8988T (cell line): Measurements from ENCODE around the gene FBXL5.

Source experiments
- DNase-seq: peaks from one replicate; pipeline ENCODE4 v3.0.0; 2011

The FBXL5 gene

GRCh38 chr4:15675356-15675755 is 20.2 kb upstream of the FBXL5 start:
- DNase-seq = no peak

- DNase-seq = no peak
Measured at GRCh38 chr4:15674926-15675325, 19.8 kb upstream of the FBXL5 start.

- DNase-seq = no peak
Measured at GRCh38 chr4:15674046-15674445, 18.9 kb upstream of the FBXL5 start.

GRCh38 chr4:15673337-15673736 is 18.2 kb upstream of the FBXL5 start:
- no peak for DNase-seq

- no peak for DNase-seq
Measured at GRCh38 chr4:15672101-15672500, 16.9 kb upstream of the FBXL5 start.

- DNase-seq = no peak
Measured at GRCh38 chr4:15670576-15670975, 15.4 kb upstream of the FBXL5 start.

GRCh38 chr4:15668566-15669435 is 13.6 kb upstream of the FBXL5 start:
- no peak for DNase-seq

GRCh38 chr4:15667006-15667405 is 11.8 kb upstream of the FBXL5 start:
- no peak for DNase-seq

GRCh38 chr4:15665753-15666365 is 10.7 kb upstream of the FBXL5 start:
- DNase-seq = no peak

GRCh38 chr4:15659768-15660570 is 4.8 kb upstream of the FBXL5 start:
- no peak for DNase-seq

- DNase-seq = no peak
Measured at GRCh38 chr4:15658781-15659180, 3.6 kb upstream of the FBXL5 start.

- no peak for DNase-seq
Measured at GRCh38 chr4:15658136-15658770, 3.1 kb upstream of the FBXL5 start.

- DNase-seq = no peak
Measured at GRCh38 chr4:15657366-15657765, 2.2 kb upstream of the FBXL5 start.

GRCh38 chr4:15656038-15656470 is 897 bp upstream of the FBXL5 start:
- DNase-seq = no peak

- no peak for DNase-seq
Measured at GRCh38 chr4:15654593-15655222, 449 bp downstream of the FBXL5 start.

- DNase-seq = no peak
Measured at GRCh38 chr4:15653864-15654592, 1.1 kb downstream of the FBXL5 start.

- no peak for DNase-seq
Measured at GRCh38 chr4:15653420-15653819, 1.7 kb downstream of the FBXL5 start.

GRCh38 chr4:15652841-15653240 is 2.3 kb downstream of the FBXL5 start:
- DNase-seq = no peak

GRCh38 chr4:15652191-15652590 is 3.0 kb downstream of the FBXL5 start:
- DNase-seq = no peak

- no peak for DNase-seq
Measured at GRCh38 chr4:15651676-15652075, 3.5 kb downstream of the FBXL5 start.

- DNase-seq = no peak
Measured at GRCh38 chr4:15649914-15650545, 5.1 kb downstream of the FBXL5 start.
